Choroid plexus epithelial cell (primary cell): ENCODE data around the gene DYNLT5.
"Not testable (repeated sequence)": the region's sequence is repeated elsewhere in the genome, so short reads cannot be mapped to it uniquely, and the experiment has no call there.

Experiments
- DNase-seq: peaks from one replicate; pipeline ENCODE4 v3.0.0-alpha.2; 2010; ENCODE audit warnings: low read depth
- H3K4me3 ChIP-seq: 2 replicates; pipeline ENCODE4 v1.5.1; 2011; ENCODE audit warnings: low read depth, mild to moderate bottlenecking, control low read depth, low read length, moderate library complexity
- TF ChIP-seq, protein P1 (sequence below): conservative IDR thresholded peaks from 2 replicates; pipeline ENCODE4 v1.5.1; 2011; ENCODE audit warnings: low read depth, mild to moderate bottlenecking, control low read depth, inconsistent platforms, low read length, moderate library complexity

DYNLT5 gene

DNA sequence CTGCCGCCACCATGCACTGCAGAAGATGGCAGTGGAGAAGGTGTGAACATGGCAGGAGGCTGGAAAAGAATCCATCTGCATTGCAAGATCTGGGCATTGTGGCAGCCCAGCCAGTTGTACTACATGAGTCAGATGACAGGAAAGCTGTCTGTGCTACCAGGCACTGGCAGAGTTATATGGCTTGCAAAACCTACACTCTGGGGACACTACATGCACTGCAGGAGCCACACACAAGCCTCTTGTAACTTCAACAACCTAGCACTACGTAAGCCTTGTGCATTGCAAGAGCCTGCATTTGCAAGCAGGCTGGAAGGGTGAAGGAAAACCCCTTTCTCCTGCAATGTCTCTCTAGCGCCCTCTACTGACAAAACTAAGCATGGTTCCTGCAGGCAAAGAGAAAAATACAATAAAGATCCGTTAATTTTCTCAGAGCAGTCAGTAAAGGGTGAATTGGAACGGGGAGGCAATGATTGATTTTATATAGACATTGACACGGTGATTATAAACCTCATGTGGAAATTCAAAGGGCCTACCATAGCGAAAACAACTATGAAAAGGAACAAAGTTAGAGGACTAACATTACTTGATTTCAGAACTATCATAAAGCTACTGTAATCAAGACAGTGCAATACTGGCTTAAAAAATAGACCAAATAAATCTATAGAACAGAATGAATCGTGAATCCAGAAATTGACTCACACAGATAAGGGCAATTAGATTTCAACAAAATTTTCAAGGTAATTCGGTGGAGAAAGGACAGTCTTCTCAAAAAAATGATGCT, 26.2 kb upstream of the DYNLT5 start:
- TF ChIP-seq, protein P1, sequence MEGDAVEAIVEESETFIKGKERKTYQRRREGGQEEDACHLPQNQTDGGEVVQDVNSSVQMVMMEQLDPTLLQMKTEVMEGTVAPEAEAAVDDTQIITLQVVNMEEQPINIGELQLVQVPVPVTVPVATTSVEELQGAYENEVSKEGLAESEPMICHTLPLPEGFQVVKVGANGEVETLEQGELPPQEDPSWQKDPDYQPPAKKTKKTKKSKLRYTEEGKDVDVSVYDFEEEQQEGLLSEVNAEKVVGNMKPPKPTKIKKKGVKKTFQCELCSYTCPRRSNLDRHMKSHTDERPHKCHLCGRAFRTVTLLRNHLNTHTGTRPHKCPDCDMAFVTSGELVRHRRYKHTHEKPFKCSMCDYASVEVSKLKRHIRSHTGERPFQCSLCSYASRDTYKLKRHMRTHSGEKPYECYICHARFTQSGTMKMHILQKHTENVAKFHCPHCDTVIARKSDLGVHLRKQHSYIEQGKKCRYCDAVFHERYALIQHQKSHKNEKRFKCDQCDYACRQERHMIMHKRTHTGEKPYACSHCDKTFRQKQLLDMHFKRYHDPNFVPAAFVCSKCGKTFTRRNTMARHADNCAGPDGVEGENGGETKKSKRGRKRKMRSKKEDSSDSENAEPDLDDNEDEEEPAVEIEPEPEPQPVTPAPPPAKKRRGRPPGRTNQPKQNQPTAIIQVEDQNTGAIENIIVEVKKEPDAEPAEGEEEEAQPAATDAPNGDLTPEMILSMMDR: peak; percentile 97

DNA sequence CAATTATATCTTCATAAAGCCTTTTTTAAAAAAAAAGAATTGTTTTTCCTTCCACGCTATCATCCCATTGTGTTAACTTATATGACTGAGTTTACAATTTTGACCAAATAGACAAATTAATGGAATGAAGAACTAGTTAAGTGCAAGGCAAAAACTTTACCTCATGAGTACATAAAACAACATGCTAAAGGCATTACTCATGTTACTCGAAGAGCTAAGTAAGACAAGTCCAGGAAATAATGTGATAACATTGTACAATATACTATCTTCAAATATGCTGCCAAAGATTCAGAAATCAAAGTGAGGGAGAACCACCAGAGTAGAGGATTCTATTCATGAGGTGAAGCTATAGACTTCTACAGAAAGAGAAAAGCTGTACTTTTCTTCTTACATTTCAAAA, 24.2 kb upstream of the DYNLT5 start:
- DNase-seq: peak; percentile 69
- no peak overlapping the region for H3K4me3 ChIP-seq
- TF ChIP-seq, protein P1: no peak

More for the DNA sequence above, 26.2 kb upstream of the DYNLT5 start:
- no peak overlapping the region for H3K4me3 ChIP-seq
- DNase-seq: peak; percentile 91

DNA sequence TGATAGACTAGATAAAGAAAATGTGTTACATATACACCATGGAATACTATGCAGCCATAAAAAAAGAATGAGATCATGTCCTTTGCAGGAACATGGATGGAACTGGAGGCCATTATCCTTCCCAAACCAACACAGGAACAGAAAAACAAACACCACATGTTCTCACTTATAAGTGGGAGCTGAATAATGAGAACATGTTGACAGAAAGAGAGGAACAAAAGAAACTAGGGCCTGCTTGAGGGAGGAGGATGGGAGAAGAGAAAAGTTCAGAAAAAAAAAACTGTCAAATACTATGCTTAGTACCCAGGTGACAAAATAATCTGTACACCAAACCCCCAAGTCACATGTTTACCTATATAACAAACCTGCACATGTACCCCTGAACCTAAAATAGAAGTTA, 23.5 kb upstream of the DYNLT5 start:
- not testable (repeated sequence) for DNase-seq, H3K4me3 ChIP-seq

DNA sequence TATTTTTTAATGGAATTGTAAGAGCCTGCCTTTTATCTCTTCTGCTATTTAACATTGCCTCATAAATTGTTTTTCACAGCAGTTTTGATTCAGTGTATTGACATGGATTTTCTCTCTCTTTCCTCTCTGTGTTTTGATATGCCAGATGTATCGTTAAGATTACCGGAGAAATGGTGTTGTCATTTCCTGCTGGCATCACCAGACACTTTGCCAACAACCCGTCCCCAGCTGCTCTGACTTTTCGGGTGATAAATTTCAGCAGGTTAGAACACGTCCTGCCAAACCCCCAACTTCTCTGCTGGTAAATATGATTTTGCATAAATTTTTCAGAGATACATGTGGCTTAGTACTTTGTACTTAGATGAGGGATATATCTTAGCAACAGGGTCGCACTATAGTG, 23.1 kb upstream of the DYNLT5 start:
- DNase-seq: no peak
- no peak overlapping the region for H3K4me3 ChIP-seq
- TF ChIP-seq, protein P1: no peak

GRCh38 chr1:66729523-66729922, 22.7 kb upstream of the DYNLT5 start:
- H3K4me3 ChIP-seq: no peak overlapping the region
- no peak for DNase-seq
- TF ChIP-seq, protein P1: no peak

DNA sequence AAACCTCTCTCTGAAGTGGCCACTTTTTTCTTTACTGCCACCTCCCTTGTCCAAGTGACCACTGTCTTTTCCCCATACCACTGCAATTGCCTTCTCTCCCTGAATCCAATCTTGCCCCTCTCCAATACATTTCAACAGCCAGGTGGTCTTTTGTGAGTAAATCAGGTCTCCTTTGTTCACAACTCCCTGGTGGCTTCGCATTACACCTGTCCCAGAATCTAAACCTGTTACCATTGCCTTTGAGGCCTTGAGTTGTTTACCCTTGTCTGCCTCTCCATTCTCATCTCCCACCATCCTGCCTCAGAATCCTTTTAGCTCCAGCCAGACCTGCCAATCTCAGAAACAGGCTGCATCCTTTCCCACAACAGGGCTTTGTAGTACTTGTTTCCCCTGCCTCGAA, 21.8 kb upstream of the DYNLT5 start:
- H3K4me3 ChIP-seq: no peak overlapping the region
- no peak for DNase-seq
- TF ChIP-seq, protein P1: no peak

DNA sequence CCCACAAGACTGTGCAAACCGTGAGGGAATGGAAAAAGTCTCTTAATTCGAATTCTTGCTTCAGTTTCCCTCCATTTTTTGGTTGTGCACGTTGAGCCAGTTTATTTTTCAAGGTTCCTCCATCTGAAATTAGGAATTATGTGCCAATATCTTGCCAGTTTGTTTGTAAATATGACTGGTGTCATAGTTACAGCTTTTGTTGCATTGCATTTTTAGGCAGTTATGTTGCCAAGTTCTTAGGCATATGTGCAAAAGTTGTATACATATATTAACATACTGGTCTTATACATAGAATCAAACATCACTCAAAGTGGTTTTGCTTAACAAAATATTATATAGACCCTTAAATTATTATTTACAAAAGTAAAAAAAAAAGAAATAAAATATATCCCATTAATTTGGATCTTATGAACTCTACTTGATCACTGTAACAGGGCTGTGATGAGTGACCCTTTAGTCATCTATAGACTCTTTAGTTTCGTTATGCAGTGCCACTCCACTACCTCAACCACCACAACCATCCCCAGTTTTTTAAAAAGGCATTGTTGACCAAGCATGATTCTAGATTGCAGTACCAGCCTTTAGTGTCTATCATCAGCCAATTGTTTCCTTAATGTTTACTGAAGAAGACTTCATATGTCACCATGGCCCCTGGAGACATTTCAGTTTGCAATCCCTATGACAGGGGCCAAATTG, 20.9 kb upstream of the DYNLT5 start:
- TF ChIP-seq, protein P1: no peak
- DNase-seq: no peak
- no peak overlapping the region for H3K4me3 ChIP-seq
